PC-9 (cell line): ENCODE data around the gene PABPN1L.

Experiments
- CTCF ChIP-seq: fragments of 200-600 bp; sonication (generic); conservative IDR thresholded peaks from 2 replicates; pipeline ENCODE4 v1.6.1; 2017; ENCODE audit warnings: mixed run types, antibody characterized with exemption, mild to moderate bottlenecking, moderate library complexity
- EZH2 ChIP-seq: fragments of 200-600 bp; sonication (generic); IDR thresholded peaks from 2 replicates; pipeline ENCODE4 v1.8.0; 2017; ENCODE audit warnings: antibody characterized with exemption, low read depth

GRCh38 chr16:88825146-88825545 is 41.3 kb downstream of the PABPN1L start:
- no peak for TF ChIP-seq CTCF
- TF ChIP-seq EZH2, result no peak
